Renal cortical epithelial cell (primary cell): ENCODE measurements around the gene XKR3. TPM values are rescaled to one million over a fixed set of nuclear protein-coding genes. Genes with fewer than 3 reads are reported as not detected.
"Not testable (repeated sequence)": the region's sequence is repeated elsewhere in the genome, so short reads cannot be mapped to it uniquely, and the experiment has no call there.

Experiments
- DNase-seq: peaks from one replicate; pipeline ENCODE4 v3.0.0-alpha.2; 2011; ENCODE audit warnings: low read depth
- total RNA-seq: library from RNA; depleted of rRNA; stranded (reverse); fragments of >200 nt; gene quantifications from 2 replicates; pipeline ENCODE4 v1.2.3, GENCODE V29; 2014

Gene XKR3
- 0.15 TPM in 1 of 2 replicates, not detected in the other for total RNA-seq

DNA sequence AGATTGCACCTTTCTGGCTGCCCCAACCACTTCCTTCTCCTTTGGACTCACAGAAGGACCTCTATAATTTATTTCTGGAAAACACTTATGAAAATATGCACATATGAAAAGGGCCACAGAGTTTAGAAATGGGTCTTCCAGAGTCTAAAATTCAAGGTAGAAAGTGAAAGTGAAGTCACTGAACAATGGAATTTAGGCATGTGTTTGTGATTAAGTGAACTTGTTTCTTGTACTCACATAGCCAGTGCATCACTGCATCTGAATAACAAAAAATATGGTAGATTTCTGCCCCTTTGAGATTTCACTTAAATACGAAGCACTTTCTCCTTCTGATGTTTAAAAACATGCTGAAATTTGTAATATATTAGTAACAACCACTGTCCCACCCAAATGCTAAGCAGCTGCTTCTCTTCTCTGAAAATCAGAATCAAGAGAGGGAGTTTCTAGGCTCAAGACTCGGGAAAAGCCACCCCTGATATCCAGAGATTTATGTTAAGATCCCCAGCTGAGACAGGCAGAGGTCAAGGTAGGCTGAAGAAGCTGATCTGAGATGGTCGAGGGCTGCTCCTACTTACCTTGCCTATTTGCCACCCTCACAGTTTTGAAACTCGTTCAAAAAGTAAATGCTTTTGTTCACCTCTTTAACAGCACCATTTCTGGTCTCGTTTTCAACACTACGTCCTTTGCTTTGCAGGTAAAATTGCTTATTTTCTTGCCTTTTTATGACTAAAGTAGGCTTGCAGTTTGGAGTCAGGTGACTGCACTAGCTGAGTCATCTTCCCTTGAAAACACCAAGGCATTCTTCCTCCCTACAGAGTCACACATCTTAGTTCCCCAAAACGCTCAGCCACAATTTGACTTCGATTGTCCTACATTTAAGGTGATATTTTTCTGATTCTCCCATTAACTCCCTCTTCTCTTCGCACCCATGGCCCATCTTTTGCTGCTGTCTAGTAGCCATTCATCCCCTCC lies at the start of gene XKR3:
XKR3 (minus strand) TSS at position 696 of the 972 bp plus-strand sequence. CDS start 17,338 bp downstream, outside the sequence.
- peak; percentile 59 for DNase-seq

DNA sequence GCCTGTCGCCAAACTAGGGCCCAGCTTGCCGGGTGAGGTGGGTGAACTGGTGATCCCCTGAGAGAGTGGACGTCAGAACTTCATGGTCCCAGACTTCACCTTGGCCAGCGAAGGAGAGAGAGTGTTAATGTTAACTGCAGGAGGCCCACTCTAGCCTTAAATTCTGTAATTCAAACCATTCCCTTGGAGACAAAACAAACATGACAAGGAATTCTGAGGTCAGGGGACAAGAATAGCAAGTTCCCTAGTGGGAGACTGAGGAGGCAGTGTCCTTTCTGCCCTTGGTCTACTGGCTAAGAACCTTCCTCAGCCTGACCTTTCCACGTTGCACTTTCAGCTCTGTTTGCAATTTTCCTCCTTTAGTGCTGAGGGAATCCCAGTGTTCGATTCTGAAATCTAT lies 44.4 kb upstream of the XKR3 start:
- peak; percentile 45 for DNase-seq

DNA sequence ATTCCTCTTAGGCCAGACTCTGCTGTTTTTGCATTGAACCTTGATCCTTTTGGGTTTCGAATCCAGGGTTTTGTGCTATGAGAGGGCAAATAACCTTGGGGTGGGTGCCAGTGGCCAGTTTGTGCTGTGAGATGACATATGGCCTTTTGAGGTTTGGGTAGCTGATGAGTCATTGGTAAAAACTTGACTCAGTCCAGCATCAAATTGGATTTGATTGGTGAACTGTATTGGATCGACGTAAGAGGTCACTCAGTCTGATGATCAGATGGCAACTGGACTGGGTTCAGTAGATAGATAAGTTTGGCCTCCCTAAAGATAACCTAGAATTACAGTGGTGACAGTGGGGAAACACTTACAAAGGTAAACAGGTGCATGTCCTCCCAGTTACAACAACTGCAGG lies 41.0 kb upstream of the XKR3 start:
- DNase-seq, result peak; percentile 62

DNA sequence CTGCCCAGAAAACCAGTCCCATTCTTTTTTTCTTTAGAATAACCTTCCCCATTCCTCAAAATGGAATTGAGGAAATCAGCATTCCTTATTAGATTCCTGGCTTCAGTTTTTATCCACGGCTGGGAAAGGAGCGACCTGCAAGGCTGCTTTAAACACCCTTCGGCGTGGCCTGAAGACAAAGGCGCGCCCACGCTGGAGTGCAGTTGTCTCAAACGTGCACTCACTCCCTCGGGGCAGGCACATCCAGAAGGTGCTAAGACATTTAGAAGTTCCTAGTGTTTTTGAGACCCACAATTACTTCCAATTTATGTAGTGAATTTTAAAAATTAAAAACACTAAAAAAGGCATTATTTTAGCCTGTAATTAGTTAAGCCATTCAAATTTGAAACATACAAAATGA lies 31.6 kb upstream of the XKR3 start:
- DNase-seq, result not testable (repeated sequence)

DNA sequence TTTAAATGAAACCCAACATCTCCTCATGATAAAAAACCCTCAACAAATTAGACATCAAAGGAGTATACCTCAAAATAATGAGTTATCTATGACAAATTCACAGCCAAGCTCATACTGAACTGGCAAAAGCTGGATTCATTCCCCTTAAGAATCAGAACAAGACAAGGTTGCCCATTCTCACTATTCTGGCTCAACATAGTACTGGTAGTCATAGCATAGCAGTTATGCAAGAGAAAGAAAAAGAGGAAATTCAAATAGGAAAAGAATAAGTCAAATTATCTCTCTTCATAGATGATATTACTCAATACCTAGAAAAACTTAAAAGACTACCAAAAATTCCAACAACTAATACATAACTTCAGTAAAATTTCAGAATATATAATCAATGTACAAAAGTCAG lies 29.4 kb upstream of the XKR3 start:
- DNase-seq, result no peak

DNA sequence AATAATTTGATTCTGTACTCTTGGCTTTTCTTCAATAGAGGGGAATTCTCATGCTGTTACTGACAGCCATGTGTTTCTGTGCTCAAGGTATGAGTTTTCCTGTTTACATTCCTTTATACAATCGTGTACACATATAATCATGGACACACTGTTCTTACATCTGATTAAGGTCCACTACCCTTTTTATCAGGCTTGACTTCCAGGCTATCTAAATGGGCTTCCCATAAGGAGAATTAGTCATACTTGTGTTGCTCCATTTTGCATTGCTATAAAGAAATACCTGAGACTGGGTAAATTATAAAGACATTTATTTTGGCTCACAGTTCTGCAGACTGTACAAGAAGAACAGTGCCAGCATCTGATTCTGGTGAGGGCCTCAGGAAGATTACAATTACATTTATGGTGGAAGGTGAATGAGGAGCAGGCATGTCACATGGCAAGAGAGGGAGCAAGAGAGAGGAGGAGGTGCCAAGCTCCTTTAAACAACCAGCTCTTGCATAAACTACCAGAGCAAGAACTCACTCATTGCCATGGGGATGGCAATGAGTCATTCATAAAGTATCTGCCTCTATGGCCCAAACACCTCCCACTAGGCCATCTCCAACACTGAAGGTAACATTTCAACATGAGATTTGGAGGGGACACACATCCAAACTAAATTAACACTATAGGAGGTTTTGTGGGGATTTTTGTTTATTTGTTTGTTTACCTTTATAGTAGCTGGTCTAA lies 26.2 kb upstream of the XKR3 start:
- DNase-seq, result peak; percentile 73

DNA sequence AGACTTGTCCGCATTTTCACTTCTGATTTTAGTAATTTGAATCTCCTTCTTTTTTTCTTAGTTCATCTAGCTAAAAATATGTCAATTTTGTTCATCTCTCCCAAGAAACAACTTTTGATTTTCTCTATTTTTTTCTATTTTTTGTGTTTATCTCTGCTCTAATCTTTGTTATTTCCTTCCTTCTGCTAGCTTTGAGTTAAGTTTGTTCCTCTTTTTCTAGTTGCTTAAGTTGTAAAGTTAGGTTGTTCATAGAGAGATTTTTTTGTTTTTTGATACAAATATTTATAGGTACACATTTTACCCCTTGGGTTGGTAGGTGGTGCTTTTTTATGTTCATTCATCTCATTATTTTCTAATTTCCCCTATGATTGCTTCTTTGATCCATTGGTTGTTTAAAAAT lies 22.1 kb upstream of the XKR3 start:
- no peak for DNase-seq

DNA sequence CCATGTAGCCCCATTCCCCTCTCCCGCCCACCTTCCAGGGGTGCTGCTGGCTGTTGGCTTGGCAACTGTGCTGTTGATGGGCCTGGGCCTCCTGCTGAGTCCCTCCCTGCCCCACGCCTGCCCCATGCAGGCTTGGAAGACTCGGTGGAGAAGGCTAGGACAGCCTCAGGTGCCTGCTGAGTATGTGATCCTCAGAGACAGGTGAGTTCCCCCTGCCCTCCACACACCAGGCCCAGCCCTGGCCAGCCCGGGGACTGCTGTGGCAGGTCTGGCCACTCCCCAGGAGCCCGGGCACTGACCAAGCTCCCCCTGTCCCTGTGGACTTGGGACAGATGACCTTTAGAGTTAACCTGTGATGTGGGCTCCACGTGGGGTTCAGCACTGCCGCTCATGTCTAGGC lies 20.7 kb upstream of the XKR3 start:
- no peak for DNase-seq

DNA sequence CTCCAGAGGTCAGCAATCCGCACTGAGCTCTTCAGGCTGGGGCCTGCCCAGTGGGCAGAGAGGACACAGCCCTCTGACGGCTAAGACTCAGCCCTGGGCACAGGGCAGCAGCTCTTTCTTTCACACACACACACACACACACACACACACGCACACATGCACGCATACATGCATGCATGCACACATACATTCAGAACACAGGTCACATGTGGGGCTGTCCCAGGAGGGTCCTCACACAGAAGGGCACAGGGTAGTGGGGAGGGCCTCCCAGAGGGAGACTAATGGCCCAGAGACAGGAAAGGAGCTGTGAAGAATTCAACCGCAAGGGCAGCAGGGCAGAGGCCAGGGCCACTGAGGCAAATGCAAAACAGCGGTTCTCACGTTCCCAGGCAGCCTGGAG lies 20.3 kb upstream of the XKR3 start:
- DNase-seq, result no peak

DNA sequence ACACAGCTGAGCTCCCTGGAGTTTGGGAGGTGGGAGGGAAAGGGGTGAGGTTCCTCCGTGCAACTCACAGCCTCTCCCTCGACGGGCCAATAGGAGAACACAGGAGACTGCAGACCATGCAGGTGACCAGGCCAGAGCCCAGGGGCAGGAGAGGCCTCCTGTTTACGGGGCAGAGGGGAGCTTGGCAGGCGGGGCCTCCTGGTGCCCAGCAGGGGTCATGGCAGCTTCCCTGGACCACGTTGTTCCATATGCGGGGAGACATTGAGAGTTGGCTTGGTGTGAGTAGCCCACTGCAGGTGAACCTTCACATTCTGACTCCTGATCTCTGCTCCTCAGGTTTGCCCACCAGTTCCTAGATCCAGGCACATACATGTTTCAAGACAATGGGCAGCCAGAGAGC lies 19.3 kb upstream of the XKR3 start:
- DNase-seq, result no peak

DNA sequence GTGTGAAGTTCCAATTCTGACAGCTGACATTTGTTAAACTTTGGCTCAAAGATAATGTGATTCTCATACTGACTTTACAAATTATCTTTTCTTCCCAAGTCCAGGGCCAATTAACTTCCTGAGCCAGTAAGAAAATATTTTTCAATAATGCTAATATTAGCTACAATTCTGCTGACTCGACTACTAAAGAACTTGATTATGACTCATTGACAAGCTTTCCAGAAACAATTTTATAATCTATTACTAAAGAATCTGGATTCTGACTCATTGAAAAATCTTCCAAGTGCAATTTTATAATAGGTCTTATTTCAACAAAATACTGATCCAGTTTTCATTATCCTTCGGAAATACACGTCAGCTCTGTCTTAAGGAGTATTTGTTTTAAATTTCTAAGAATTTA lies 12.9 kb upstream of the XKR3 start:
- peak; percentile 4 for DNase-seq

DNA sequence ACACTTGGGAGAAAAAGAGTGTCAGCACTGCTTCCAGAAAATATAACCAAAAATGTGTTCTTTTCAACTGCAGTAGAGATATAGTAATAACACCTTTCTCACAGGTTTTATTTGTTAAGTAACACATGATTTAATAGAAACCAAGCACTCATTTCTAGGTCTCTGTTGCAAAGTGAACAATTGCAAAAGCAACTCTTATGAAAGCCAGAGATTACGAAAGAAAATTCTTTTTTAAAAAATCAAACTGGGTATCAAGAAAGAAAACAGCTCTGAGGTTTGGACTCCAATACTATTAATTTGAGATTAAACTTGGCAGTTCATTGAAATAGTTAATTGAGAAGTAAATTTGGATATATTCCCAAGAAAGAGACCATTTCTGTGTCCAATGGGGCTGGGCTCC lies 9.8 kb upstream of the XKR3 start:
- DNase-seq, result no peak

DNA sequence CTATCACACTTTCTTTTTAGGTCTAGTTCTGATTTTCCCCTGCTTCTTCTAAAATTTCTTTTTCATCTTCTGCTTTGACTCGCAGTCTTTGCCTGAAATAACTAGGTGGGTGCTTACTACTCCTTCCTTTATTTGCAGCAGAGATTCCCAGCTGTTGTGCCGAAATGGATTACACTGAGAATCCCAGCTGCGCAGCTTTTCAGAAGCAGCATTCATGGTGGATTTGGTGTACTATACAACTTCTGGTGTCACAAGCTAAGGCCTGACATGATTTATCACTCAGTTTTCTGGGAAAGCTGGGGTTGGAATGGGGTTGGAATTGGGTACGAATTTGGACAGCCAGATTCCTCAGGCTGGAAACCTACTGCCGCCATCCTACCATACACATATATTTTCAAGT lies 6.0 kb upstream of the XKR3 start:
- DNase-seq, result no peak

DNA sequence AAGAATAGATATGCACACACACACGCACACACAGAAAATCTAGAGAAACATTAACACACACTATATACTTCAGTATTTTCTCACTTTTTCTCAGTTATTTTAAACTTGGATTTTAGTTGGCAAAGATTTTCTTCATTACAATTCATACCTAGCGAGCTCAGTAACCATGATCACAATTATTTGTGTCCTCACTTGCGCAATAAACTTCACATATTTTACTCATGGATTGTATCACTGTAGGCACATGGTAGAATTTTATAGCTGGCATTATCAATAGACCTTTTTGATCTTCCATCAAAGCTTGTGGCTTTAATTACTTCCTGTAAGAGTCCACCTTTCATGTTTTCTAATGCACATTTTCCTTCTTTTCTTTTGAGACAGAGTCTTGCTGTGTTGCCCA lies 4.8 kb upstream of the XKR3 start:
- DNase-seq, result no peak

DNA sequence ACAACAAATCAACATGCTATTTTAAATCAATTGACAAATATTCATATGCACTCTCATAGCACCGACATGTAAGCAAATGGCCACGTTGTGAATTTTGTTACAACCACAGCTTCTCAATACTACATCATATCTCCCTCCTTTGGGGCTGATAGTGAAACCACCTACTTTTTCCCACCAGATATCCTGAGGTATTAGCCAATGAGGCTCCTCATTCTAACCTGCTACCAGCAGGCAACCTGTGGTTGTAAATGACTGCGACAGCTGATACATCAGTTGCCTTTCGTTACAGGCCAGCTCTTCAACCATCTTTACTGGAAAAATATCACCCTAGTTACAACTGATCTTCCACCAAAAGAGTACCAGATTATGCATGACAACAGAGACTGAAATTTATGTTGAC lies 3.7 kb upstream of the XKR3 start:
- DNase-seq, result no peak

DNA sequence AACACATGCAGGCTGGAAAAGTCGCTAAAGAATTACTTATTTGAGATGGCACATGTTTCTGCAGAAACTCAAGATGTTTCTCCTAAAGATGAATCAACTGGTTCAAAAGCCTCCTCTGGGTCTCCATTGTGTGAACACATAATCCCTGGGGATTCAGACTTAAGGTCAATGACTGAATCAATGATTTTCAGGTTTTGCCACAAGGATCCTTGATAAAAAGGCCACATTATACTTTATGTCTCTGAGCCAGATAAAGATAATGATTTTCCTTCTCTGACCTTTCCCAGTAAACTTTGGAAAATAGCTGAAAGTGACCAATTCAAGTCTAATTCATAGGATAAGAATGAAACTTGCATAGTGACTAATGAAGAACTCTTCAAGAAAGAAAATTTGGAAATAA lies 2.3 kb upstream of the XKR3 start:
- no peak for DNase-seq

DNA sequence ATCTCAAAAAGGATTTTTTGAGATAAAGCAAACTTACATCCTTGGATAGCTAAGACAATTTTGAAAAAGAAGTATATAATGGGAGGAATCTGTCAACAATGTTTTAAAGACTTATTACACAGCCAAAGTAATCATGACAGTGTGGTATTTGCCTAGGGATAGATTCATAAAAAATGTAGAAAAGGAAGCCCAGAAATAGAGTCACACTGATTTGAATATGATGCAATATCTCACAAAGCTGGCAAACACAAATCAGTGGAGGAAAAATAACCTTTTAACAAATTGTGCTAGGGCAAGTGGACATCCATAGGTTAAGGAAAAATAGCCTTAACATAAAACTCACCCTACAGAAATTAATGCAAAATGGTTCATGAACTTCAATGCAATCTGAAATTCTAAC lies 6.0 kb downstream of the XKR3 start:
- no peak for DNase-seq

DNA sequence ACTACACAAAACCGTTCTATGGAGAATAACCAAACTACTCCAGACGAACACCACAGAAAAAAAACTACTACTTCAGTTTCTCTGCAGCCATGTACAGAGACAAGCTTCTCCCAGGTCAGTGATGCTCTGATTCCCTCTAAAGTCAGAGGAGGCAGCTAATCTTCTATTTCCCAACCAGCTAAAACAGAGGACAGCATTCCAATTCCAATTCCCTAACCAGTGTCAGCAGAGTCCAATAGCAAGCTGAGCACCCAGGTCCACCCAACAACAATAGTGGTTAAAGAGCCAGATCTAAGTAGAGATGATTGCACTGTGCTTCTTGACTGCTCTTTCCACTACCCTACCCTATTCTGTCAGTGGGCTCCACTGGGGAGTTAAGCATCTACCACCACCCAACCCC lies 6.7 kb downstream of the XKR3 start:
- DNase-seq, result no peak

DNA sequence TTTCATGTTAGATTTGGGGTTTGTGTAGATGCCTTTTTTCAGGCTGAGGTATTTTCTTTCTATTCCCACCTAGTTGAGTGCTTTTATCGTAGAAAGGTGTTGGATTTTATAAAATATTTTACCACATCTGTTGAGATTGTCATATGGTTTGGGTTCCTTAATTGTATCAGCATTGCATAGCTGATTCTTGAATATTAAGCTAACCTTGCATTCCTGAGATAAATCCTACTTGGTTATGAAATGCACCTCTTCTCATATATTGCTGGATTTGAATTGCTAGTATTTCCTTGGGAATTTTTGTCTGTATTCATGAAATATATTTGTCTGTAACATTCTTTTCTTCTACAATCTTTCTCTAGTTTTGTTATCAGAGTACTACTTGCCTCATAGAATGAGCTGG lies 10.1 kb downstream of the XKR3 start:
- no peak for DNase-seq

DNA sequence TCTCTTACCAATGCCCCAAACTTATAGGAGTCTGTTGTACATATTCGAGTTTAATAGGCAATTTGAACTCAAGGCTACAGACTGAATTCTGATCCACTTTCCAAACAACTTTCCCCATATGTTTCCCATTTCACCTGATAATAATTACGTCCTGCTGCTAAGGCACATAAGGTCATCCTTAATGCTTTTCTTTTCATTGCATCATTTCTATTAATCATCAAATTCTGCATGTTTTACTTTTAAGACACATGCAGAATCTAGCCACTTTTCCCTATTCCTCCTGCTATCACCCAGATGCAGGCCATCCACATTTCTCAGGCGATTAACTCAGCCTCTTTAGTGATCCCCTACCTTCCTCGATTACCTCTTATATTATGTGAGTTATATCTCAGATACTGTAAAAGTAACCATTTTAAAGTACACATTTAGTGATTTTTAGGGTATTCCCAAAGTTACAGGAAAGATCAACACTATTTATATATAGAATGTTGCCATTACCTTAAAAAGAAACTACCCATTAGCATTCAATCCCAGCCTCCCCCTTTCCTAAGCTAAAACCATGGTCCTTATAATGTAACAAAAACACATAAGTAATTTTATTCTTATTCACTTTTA lies 14.9 kb downstream of the XKR3 start:
- DNase-seq, result no peak

DNA sequence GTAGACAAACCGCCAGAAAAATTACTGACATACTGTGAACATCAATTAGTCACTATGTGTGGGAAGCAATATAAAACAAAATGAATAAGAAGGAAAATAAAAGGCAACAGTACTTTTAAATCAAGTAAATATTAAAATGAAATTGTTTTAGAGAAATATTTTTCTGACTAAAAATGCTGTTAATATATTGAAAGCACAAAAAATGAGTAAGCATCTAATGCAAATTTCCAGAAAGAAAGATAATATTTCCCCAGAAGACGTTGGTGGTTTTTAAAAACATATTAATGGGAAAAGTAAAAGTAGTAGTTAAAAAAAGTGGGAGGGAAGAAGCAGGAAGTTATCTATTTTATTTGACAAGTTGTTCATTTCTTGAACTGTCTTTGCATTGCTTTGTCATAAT lies 16.5 kb downstream of the XKR3 start:
- DNase-seq, result no peak

DNA sequence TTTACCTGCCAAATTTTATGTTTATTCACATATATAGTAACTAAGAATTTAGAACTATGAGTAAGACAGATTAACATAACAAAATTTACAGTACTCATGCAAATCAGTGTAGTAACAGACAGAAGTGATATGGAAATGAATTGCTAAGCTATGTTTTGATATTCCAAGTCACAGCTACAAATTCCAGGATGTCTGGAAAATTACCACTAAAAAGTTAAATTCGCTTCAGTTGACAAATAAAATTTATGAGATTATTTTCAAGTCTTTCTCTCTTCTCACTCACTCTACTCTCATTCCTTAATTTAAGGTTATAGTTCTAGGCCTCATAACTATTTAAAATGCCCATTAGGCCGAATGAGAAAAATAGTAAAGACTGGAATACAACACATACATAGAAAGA lies 18.1 kb downstream of the XKR3 start:
- DNase-seq, result no peak

DNA sequence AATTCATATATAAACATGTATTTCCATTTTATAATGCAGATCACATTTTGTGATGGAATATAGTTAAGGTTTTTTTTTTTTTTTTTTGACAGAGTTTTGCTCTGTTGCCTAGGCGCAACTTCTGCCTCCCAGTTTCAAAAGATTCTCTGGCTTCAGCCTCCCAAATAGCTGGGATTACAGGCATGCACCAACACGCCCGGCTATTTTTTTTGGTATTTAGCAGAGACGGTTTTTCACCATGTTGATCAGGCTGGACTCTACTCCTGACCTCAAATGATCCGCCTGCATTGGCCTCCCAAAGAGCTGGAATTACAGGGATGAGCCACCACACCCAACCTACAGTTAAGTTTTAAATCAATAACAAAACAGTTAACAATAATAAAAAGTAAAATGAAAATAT lies 18.8 kb downstream of the XKR3 start:
- DNase-seq, result no peak
